Cardiac muscle cell (in vitro differentiated cells and primary cell): ENCODE results near the gene USP27X. TPM values are rescaled to one million over a fixed set of nuclear protein-coding genes. Genes with fewer than 3 reads are reported as not detected.

Experiments
- DNase-seq, 2 donors: peaks; one replicate each; pipeline versions ENCODE4 v3.0.0 to v3.0.0-alpha.2; 2010 to 2017; ENCODE audit warnings: low read depth in 1 of 2, low spot score in 1 of 2
- H3K27ac ChIP-seq: fragments of 200-600 bp; sonication (generic); 2 replicates; pipeline ENCODE4 v1.5.1; 2016
- H3K27me3 ChIP-seq: fragments of 200-600 bp; sonication (generic); 2 replicates; pipeline ENCODE4 v1.6.0; 2016; ENCODE audit warnings: control low read depth
- H3K36me3 ChIP-seq: fragments of 200-600 bp; sonication (generic); 2 replicates; pipeline ENCODE4 v1.5.1; 2016; ENCODE audit warnings: control low read depth
- H3K4me1 ChIP-seq: fragments of 200-600 bp; sonication (generic); 2 replicates; pipeline ENCODE4 v1.8.1; 2017; ENCODE audit warnings: low read depth, mild to moderate bottlenecking, mixed run types
- H3K4me3 ChIP-seq: fragments of 200-600 bp; sonication (generic); 2 replicates; pipeline ENCODE4 v1.5.1; 2016; ENCODE audit warnings: mild to moderate bottlenecking
- H3K9me3 ChIP-seq: fragments of 200-600 bp; sonication (generic); 2 replicates; pipeline ENCODE4 v1.5.1; 2017; ENCODE audit warnings: low read depth, mild to moderate bottlenecking, control low read depth
- CTCF ChIP-seq: IDR thresholded peaks from 2 replicates; pipeline ENCODE4 v1.5.1; 2012; ENCODE audit warnings: low read depth, mild to moderate bottlenecking, low read length
- polyA plus RNA-seq: library from polyadenylated mRNA; unstranded; fragments of >200 nt; fragmentation: Nextera tagmentation; extraction: Ambion mirVana; gene quantifications from 2 replicates; pipeline ENCODE4 v1.2.1, GENCODE V29; 2016
- total RNA-seq: library from RNA; depleted of rRNA; stranded (reverse); fragments of >200 nt; gene quantifications from 2 replicates; pipeline ENCODE4 v1.2.3, GENCODE V29; 2016

The USP27X gene
- total and polyA plus RNA-seq, 2 experiments from 2014 or later: 1.8 to 3.8 TPM

- no peaks in the 10 kb centered on the region for H3K9me3 ChIP-seq
- DNase-seq: peak; percentile 62 to 70
- H3K4me3 ChIP-seq: no peak overlapping the region
- no peaks in the 10 kb centered on the region for H3K36me3 ChIP-seq
- no peak overlapping the region for H3K27ac ChIP-seq
- peak; percentile 78 for TF ChIP-seq CTCF
- no peaks in the 10 kb centered on the region for H3K27me3 ChIP-seq
- no peaks in the 10 kb centered on the region for H3K4me1 ChIP-seq
Observed at GRCh38 chrX:49884290-49884862, 5.1 kb downstream of the USP27X start.

- H3K36me3 ChIP-seq: no peaks in the 10 kb centered on the region
- H3K9me3 ChIP-seq: no peaks in the 10 kb centered on the region
- TF ChIP-seq CTCF: no peak
- no peak overlapping the region for H3K27ac ChIP-seq
- H3K4me3 ChIP-seq: no peak overlapping the region
- no peaks in the 10 kb centered on the region for H3K4me1 ChIP-seq
- H3K27me3 ChIP-seq: no peaks in the 10 kb centered on the region
- DNase-seq: no peak
Observed at GRCh38 chrX:49892542-49892941, 13.3 kb downstream of the USP27X start.

- peaks cover 10% of the 10 kb centered on the region for H3K4me1 ChIP-seq
- no peak overlapping the region for H3K27ac ChIP-seq
- H3K9me3 ChIP-seq: no peaks in the 10 kb centered on the region
- no peak overlapping the region for H3K4me3 ChIP-seq
- TF ChIP-seq CTCF: no peak
- H3K27me3 ChIP-seq: no peaks in the 10 kb centered on the region
- no peaks in the 10 kb centered on the region for H3K36me3 ChIP-seq
- DNase-seq: no peak
Observed at GRCh38 chrX:49896951-49897350, 17.7 kb downstream of the USP27X start.

- DNase-seq: no peak
- H3K27me3 ChIP-seq: no peaks in the 10 kb centered on the region
- no peak overlapping the region for H3K27ac ChIP-seq
- TF ChIP-seq CTCF: no peak
- H3K36me3 ChIP-seq: no peaks in the 10 kb centered on the region
- H3K4me1 ChIP-seq: peaks cover 10% of the 10 kb centered on the region
- H3K9me3 ChIP-seq: no peaks in the 10 kb centered on the region
- no peak overlapping the region for H3K4me3 ChIP-seq
Observed at GRCh38 chrX:49901048-49901447, 21.8 kb downstream of the USP27X start.

GRCh38 chrX:49910344-49910743 is 31.1 kb downstream of the USP27X start:
- DNase-seq: no peak
- TF ChIP-seq CTCF: no peak
- H3K4me1 ChIP-seq: no peaks in the 10 kb centered on the region
- H3K27me3 ChIP-seq: no peaks in the 10 kb centered on the region
- no peak overlapping the region for H3K27ac ChIP-seq
- H3K9me3 ChIP-seq: no peaks in the 10 kb centered on the region
- no peak overlapping the region for H3K4me3 ChIP-seq
- no peaks in the 10 kb centered on the region for H3K36me3 ChIP-seq
